GM23338 (cell line): ENCODE data around the gene PA2G4. TPM values are rescaled to one million over a fixed set of nuclear protein-coding genes. Genes with fewer than 3 reads are reported as not detected.

ENCODE experiments used
- ATAC-seq: fragments of 200-7000 bp; cut with Tn5 transposase; 3 replicates; pipeline ENCODE4 v1.9.1; 2020
- DNase-seq: peaks from one replicate; pipeline ENCODE4 v3.0.0-alpha.2; 2015; ENCODE audit warnings: low spot score
- H2AFZ ChIP-seq: fragments of 200-600 bp; sonication (generic); 2 replicates; pipeline ENCODE4 v1.8.0; 2016; ENCODE audit warnings: antibody characterized with exemption, mild to moderate bottlenecking, moderate library complexity
- H3F3A ChIP-seq: fragments of 200-600 bp; sonication (generic); replicated peaks from 2 replicates; pipeline ENCODE4 v1.8.0; 2017; ENCODE audit warnings: antibody characterized with exemption, mixed run types, low read depth
- H3K27ac ChIP-seq: fragments of 200-600 bp; sonication (generic); 2 replicates; pipeline ENCODE4 v1.6.1; 2016; ENCODE audit warnings: low read depth
- H3K27me3 ChIP-seq: fragments of 200-600 bp; sonication (generic); 2 replicates; pipeline ENCODE4 v1.8.0; 2016; ENCODE audit warnings: mild to moderate bottlenecking, mixed run types, moderate library complexity; ENCODE audit not compliant: insufficient read depth
- H3K36me3 ChIP-seq: fragments of 200-600 bp; sonication (generic); 2 replicates; pipeline ENCODE4 v1.8.0; 2016; ENCODE audit warnings: mild to moderate bottlenecking; ENCODE audit not compliant: insufficient read depth
- H3K4me1 ChIP-seq: fragments of 200-600 bp; sonication (generic); 2 replicates; pipeline ENCODE4 v1.8.0; 2016; ENCODE audit warnings: mild to moderate bottlenecking, moderate library complexity; ENCODE audit not compliant: insufficient read depth
- H3K4me2 ChIP-seq: fragments of 200-600 bp; sonication (generic); 2 replicates; pipeline ENCODE4 v1.7.1; 2017; ENCODE audit warnings: mixed run types
- H3K4me3 ChIP-seq: fragments of 200-600 bp; sonication (generic); 2 replicates; pipeline ENCODE4 v1.6.1; 2016; ENCODE audit warnings: mixed run types
- H3K79me2 ChIP-seq: fragments of 200-600 bp; sonication (generic); replicated peaks from 2 replicates; pipeline ENCODE4 v1.8.0; 2017; ENCODE audit warnings: mild to moderate bottlenecking; ENCODE audit not compliant: insufficient read depth
- H3K9me2 ChIP-seq: fragments of 200-600 bp; sonication (generic); 2 replicates; pipeline ENCODE4 v1.8.0; 2017; ENCODE audit not compliant: insufficient read depth
- H4K20me1 ChIP-seq: fragments of 200-600 bp; sonication (generic); replicated peaks from 2 replicates; pipeline ENCODE4 v1.8.0; 2017; ENCODE audit warnings: mild to moderate bottlenecking; ENCODE audit not compliant: insufficient read depth
- H3K27ac Mint-ChIP-seq: 2 replicates; pipeline ENCODE4 v1.8.0; 2020; ENCODE audit warnings: inconsistent platforms, mild to moderate bottlenecking, moderate library complexity, mixed read lengths
- H3K27me3 Mint-ChIP-seq: 3 replicates; pipeline ENCODE4 v1.8.0; 2022; ENCODE audit warnings: low read depth, mild to moderate bottlenecking, moderate library complexity, mixed read lengths, inconsistent platforms; ENCODE audit not compliant: insufficient read depth, poor library complexity
- H3K36me3 Mint-ChIP-seq: 3 replicates; pipeline ENCODE4 v1.8.0; 2021; ENCODE audit warnings: low read depth, mild to moderate bottlenecking, inconsistent platforms, moderate library complexity, mixed read lengths
- H3K4me1 Mint-ChIP-seq: 3 replicates; pipeline ENCODE4 v1.8.0; 2020; ENCODE audit warnings: mild to moderate bottlenecking, inconsistent platforms, mixed read lengths
- H3K4me3 Mint-ChIP-seq: 3 replicates; pipeline ENCODE4 v1.8.0; 2021; ENCODE audit warnings: moderate library complexity, mild to moderate bottlenecking, inconsistent platforms, mixed read lengths
- H3K9me3 Mint-ChIP-seq: 3 replicates; pipeline ENCODE4 v1.8.0; 2020; ENCODE audit warnings: moderate library complexity, mild to moderate bottlenecking, inconsistent platforms, mixed read lengths
- CTCF ChIP-seq, 2 experiments: fragments of 200-600 bp in 1 of 2; sonication (generic) in 1 of 2; conservative IDR thresholded peaks; 2 replicates each; pipeline versions ENCODE4 v1.5.1 to v1.6.1; 2016 to 2017; ENCODE audit warnings: antibody characterized with exemption in 2 of 2, low read depth in 2 of 2, mild to moderate bottlenecking in 2 of 2, moderate library complexity in 1 of 2
- ETS1 ChIP-seq: IDR thresholded peaks from 2 replicates; pipeline ENCODE4 v1.6.1; 2016; ENCODE audit warnings: antibody characterized with exemption
- EZH2 ChIP-seq: fragments of 200-600 bp; sonication (generic); IDR thresholded peaks from one replicate; pipeline ENCODE4 v1.8.0; 2017; ENCODE audit warnings: antibody characterized with exemption, mild to moderate bottlenecking, low read depth; ENCODE audit not compliant: unreplicated experiment
- EZH2phosphoT487 ChIP-seq: fragments of 200-600 bp; sonication (generic); IDR thresholded peaks from one replicate; pipeline ENCODE4 v1.8.1; 2018; ENCODE audit warnings: antibody characterized with exemption; ENCODE audit not compliant: unreplicated experiment
- JUNB ChIP-seq: IDR thresholded peaks from one replicate; pipeline ENCODE4 v1.6.1; 2016; ENCODE audit warnings: antibody characterized with exemption; ENCODE audit not compliant: unreplicated experiment
- NANOG ChIP-seq: IDR thresholded peaks from 2 replicates; pipeline ENCODE4 v1.6.1; 2016; ENCODE audit warnings: antibody characterized with exemption, borderline replicate concordance
- REST ChIP-seq: IDR thresholded peaks from one replicate; pipeline ENCODE4 v1.6.1; 2018; ENCODE audit warnings: antibody characterized with exemption; ENCODE audit not compliant: unreplicated experiment
- STAT1 ChIP-seq: IDR thresholded peaks from one replicate; pipeline ENCODE4 v1.6.1; 2016; ENCODE audit warnings: antibody characterized with exemption; ENCODE audit not compliant: unreplicated experiment
- ZNF114 ChIP-seq: fragments of 250-450 bp; sonication (Bioruptor Pico); IDR thresholded peaks from 2 replicates; pipeline ENCODE4 v1.5.0; 2020; ENCODE audit warnings: mild to moderate bottlenecking, moderate library complexity
- ZNF331 ChIP-seq: fragments of 250-450 bp; sonication (Bioruptor Pico); IDR thresholded peaks from 2 replicates; pipeline ENCODE4 v1.5.0; 2020; ENCODE audit warnings: low read depth, mild to moderate bottlenecking, moderate library complexity
- polyA plus RNA-seq: library from polyadenylated mRNA; unstranded; fragments of >200 nt; fragmentation: Nextera tagmentation; extraction: Ambion mirVana; gene quantifications from 2 replicates; pipeline ENCODE4 v1.2.1, GENCODE V29; 2016
- total RNA-seq: library from RNA; depleted of rRNA; stranded (reverse); fragments of >200 nt; shearing (Covaris generic); gene quantifications from 2 replicates; pipeline ENCODE4 v1.2.3, GENCODE V29; 2014

Gene PA2G4
- total and polyA plus RNA-seq, 2 experiments from 2014 or later: 237 to 373 TPM

GRCh38 chr12:56143870-56144269 is 39.5 kb downstream of the PA2G4 start:
- no peak for ATAC-seq

GRCh38 chr12:56145217-56145616 is 40.9 kb downstream of the PA2G4 start:
- Mint-ChIP-seq H3K27ac (no peak overlapping the region), H3K36me3 (peaks cover 54% of the 10 kb centered on the region), H3K27me3 (peaks cover 2% of the 10 kb centered on the region), H3K4me1 (no peaks in the 10 kb centered on the region), H3K4me3 (no peak overlapping the region; the same call in 2 of the 3 replicates), H3K9me3 (no peaks in the 10 kb centered on the region)
- H3K9me2 ChIP-seq: no peaks in the 10 kb centered on the region
- peaks cover 7% of the 10 kb centered on the region; the same call in 1 of the 2 replicates for H3F3A ChIP-seq
- no peaks in the 10 kb centered on the region for H3K27me3 ChIP-seq
- H2AFZ ChIP-seq: no peak overlapping the region
- no peak for DNase-seq
- H3K79me2 ChIP-seq: no peaks in the 10 kb centered on the region
- no peak overlapping the region for H3K4me2 ChIP-seq
- no peak for ATAC-seq
- H3K36me3 ChIP-seq: peaks cover 37% of the 10 kb centered on the region
- H4K20me1 ChIP-seq: no peaks in the 10 kb centered on the region; the same call in 1 of the 2 replicates
- no peak overlapping the region for H3K4me3 ChIP-seq
- no peaks in the 10 kb centered on the region for H3K4me1 ChIP-seq
- H3K27ac ChIP-seq: no peak overlapping the region
- TF ChIP-seq EZH2phosphoT487: no peak
- TF ChIP-seq ETS1: no peak
- TF ChIP-seq ZNF331: no peak
- no peak for TF ChIP-seq EZH2
- TF ChIP-seq CTCF (conservative IDR thresholded peaks at IDR 0.05; ENCODE audit: low read depth in 2 of 2): no peak
- no peak for TF ChIP-seq NANOG
- no peak for TF ChIP-seq ZNF114 (CRISPR knock-in tag)
- no peak for TF ChIP-seq JUNB
- no peak for TF ChIP-seq REST

More at GRCh38 chr12:56143870-56144269, 39.5 kb downstream of the PA2G4 start:
- H3K4me2 ChIP-seq: no peak overlapping the region
- no peaks in the 10 kb centered on the region for H3K4me1 ChIP-seq
- no peaks in the 10 kb centered on the region for H3K79me2 ChIP-seq
- H3K9me3 Mint-ChIP-seq: no peaks in the 10 kb centered on the region
- no peak overlapping the region for H2AFZ ChIP-seq
- peaks cover 4% of the 10 kb centered on the region for H3K27me3 Mint-ChIP-seq
- no peaks in the 10 kb centered on the region for H3K27me3 ChIP-seq
- peaks cover 50% of the 10 kb centered on the region for H3K36me3 ChIP-seq
- DNase-seq: no peak
- no peaks in the 10 kb centered on the region; the same call in 1 of the 2 replicates for H4K20me1 ChIP-seq
- no peak overlapping the region for H3K4me3 Mint-ChIP-seq
- no peak overlapping the region for H3K27ac Mint-ChIP-seq
- H3K36me3 Mint-ChIP-seq: peaks cover 65% of the 10 kb centered on the region
- no peak overlapping the region for H3K4me3 ChIP-seq
- no peak for TF ChIP-seq JUNB
- TF ChIP-seq EZH2: no peak
- TF ChIP-seq STAT1: no peak
- peaks cover 6% of the 10 kb centered on the region; the same call in 1 of the 2 replicates for H3F3A ChIP-seq
- no peaks in the 10 kb centered on the region for H3K9me2 ChIP-seq
- no peaks in the 10 kb centered on the region for H3K4me1 Mint-ChIP-seq
- no peak overlapping the region for H3K27ac ChIP-seq
